ENCODE data around the gene ZNF18.
"Not testable (repeated sequence)": the region's sequence is repeated elsewhere in the genome, so short reads cannot be mapped to it uniquely, and the experiment has no call there.

Gene ZNF18

DNA sequence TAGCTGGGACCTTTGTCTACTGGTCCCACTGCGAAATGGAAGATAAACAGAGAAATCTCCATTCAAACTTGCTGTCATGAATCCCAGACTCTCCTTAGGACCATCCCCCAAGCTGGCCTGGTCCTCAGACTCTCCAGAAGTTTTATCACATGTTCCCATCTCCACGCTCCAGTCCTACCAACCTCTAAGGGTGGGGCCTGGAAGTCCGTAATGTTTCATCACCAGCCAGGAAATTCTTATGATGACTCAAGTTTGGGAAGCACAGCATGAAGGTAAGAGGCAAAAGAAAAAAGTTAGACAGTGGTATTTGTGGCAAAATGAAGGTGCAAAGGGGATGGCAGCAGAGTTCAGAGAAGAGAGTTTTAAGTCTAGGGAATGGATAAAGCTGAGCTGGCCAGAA, 52.7 kb downstream of the ZNF18 start:
- Histone ChIP-seq H3K9me3 (ENCODE audit: severe bottlenecking) (no peaks in the 10 kb centered on the region), H3K27me3 (ENCODE audit: insufficient read depth, poor library complexity, severe bottlenecking) (no peaks in the 10 kb centered on the region), H3K27ac (ENCODE audit: poor library complexity, severe bottlenecking) (peak overlapping the region; percentile 92), H3K36me3 (ENCODE audit: low read depth) (no peaks in the 10 kb centered on the region), H3K4me1 (ENCODE audit: insufficient read depth, poor library complexity, severe bottlenecking) (peaks cover 33% of the 10 kb centered on the region), H3K4me3 (ENCODE audit: severe bottlenecking) (no peak overlapping the region)
- peak; percentile 79 for ATAC-seq (ENCODE audit: low read depth)
- DNase-seq (ENCODE audit: low spot score) = no peak
- TF ChIP-seq, protein P1, sequence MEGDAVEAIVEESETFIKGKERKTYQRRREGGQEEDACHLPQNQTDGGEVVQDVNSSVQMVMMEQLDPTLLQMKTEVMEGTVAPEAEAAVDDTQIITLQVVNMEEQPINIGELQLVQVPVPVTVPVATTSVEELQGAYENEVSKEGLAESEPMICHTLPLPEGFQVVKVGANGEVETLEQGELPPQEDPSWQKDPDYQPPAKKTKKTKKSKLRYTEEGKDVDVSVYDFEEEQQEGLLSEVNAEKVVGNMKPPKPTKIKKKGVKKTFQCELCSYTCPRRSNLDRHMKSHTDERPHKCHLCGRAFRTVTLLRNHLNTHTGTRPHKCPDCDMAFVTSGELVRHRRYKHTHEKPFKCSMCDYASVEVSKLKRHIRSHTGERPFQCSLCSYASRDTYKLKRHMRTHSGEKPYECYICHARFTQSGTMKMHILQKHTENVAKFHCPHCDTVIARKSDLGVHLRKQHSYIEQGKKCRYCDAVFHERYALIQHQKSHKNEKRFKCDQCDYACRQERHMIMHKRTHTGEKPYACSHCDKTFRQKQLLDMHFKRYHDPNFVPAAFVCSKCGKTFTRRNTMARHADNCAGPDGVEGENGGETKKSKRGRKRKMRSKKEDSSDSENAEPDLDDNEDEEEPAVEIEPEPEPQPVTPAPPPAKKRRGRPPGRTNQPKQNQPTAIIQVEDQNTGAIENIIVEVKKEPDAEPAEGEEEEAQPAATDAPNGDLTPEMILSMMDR (IDR thresholded peaks at IDR 0.05; ENCODE audit: poor library complexity, severe bottlenecking) = no peak

DNA sequence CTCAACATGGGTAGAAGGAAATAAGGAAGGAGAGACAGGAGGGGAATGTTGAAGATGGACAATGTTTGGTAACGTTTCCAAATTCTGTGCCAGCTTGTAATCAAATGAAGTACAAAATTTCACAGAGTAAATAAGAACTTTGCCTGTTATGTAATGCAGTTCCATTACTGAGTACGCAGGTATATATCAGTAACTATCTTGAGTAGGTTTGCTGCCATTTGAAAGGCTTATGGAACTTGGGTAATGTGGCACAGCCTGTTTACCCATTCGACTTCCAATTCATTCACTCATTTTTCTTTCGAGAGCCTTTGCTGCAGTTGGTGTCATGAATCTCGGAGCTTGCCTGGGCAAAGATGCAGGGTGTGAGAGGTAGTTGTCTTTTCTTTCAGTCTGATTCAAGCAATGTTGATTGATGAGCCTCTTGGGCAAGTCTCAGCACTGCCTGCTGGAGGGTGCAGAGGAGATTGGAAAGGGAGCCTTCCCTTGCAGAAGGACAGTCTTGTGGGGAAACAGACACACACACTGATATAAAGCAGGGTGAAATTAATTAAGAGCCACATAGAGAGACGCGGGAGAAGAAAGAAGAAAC, 53.4 kb downstream of the ZNF18 start:
- TF ChIP-seq, protein P1 (IDR thresholded peaks at IDR 0.05; ENCODE audit: poor library complexity, severe bottlenecking) = no peak
- H3K4me3 ChIP-seq (ENCODE audit: severe bottlenecking) = no peak overlapping the region
- H3K36me3 ChIP-seq (ENCODE audit: low read depth) = no peaks in the 10 kb centered on the region
- no peaks in the 10 kb centered on the region for H3K9me3 ChIP-seq (ENCODE audit: severe bottlenecking)
- H3K27ac ChIP-seq (ENCODE audit: poor library complexity, severe bottlenecking) = peak overlapping the region; percentile 92
- DNase-seq (ENCODE audit: low spot score) (no peak), ATAC-seq (ENCODE audit: low read depth) (peak; percentile 74)
- peaks cover 26% of the 10 kb centered on the region for H3K4me1 ChIP-seq (ENCODE audit: insufficient read depth, poor library complexity, severe bottlenecking)
- H3K27me3 ChIP-seq (ENCODE audit: insufficient read depth, poor library complexity, severe bottlenecking) = no peaks in the 10 kb centered on the region

DNA sequence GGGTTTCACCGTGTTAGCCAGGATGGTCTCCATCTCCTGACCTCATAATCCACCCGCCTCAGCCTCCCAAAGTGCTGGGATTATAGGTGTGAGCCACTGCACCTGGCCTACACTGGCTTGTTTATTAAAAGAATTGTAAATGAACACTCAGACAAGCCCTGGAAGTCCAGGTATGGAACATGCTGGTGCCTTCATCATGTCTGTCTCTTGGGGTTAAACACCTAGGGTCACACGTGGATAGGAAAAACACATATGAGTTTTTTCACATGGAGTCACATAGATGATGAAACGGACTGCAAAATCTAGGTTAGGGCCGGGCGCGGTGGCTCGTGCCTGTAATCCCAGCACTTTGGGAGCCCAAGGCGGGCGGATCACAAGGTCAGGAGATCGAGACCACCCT, 54.2 kb downstream of the ZNF18 start:
- H3K9me3 ChIP-seq (ENCODE audit: severe bottlenecking); H3K4me3 ChIP-seq (ENCODE audit: severe bottlenecking); H3K27me3 ChIP-seq (ENCODE audit: insufficient read depth, poor library complexity, severe bottlenecking); ATAC-seq (ENCODE audit: low read depth); H3K36me3 ChIP-seq (ENCODE audit: low read depth); DNase-seq (ENCODE audit: low spot score): not testable (repeated sequence)
- Histone ChIP-seq H3K27ac (ENCODE audit: poor library complexity, severe bottlenecking) (peak overlapping the region; percentile 92), H3K4me1 (ENCODE audit: insufficient read depth, poor library complexity, severe bottlenecking) (peaks cover 22% of the 10 kb centered on the region)

DNA sequence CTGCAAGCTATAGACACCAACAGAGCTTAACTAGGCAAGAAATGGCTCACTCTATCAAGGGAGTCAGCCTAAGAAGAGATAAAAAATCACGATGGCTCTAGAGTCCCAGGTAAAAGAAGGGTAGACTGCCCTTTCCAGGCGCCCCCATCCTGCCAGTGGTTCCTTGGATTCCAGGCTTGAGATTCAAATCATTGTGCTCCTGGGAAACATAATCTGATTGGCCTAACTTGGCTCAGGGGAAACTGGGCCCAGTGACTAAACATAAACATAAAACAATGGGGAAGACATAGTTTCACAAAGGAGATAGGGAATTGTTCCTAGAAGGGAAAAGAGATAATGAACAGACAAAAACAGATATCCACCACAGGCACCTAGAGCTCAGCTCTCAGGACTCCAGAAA, 56.4 kb downstream of the ZNF18 start:
- TF ChIP-seq, protein P1 (IDR thresholded peaks at IDR 0.05; ENCODE audit: poor library complexity, severe bottlenecking) = no peak
- H3K27ac ChIP-seq (ENCODE audit: poor library complexity, severe bottlenecking) = no peak overlapping the region
- H3K4me1 ChIP-seq (ENCODE audit: insufficient read depth, poor library complexity, severe bottlenecking) = peaks cover 22% of the 10 kb centered on the region
- DNase-seq (ENCODE audit: low spot score) (no peak), ATAC-seq (ENCODE audit: low read depth) (no peak)
- H3K27me3 ChIP-seq (ENCODE audit: insufficient read depth, poor library complexity, severe bottlenecking) = no peaks in the 10 kb centered on the region
- H3K36me3 ChIP-seq (ENCODE audit: low read depth) = no peaks in the 10 kb centered on the region
- no peaks in the 10 kb centered on the region for H3K9me3 ChIP-seq (ENCODE audit: severe bottlenecking)
- H3K4me3 ChIP-seq (ENCODE audit: severe bottlenecking) = no peak overlapping the region

DNA sequence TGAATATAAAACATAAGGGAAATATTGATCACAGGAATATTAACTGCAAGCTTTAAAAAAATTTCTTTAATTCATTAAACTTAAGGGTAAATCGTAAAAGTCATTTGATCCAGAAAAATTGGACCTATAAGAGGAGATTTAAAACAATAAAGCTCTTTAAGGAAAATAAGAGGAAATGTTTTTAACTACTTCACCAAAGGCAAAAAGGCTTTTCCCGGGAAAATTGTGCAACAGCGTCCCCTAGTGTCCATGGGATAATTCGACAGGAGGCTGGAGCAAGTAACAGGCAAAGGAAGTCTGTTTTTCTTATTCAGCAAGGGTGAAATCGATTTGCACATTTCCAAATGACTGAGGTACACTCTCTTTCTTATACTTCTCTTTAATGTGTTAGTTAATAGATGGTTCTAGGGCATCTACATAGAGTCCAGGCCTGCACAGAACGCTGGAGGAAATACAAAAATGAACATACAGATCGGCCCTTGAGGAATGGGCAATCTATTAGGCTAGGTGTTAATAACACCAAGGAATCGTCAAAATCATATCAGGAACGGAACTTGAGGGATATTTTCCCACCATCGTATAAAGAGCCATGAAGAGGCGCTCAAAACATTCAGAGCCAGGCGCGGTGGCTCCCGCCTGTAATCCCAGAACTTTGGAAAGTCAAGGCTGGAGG, 61.4 kb downstream of the ZNF18 start:
- TF ChIP-seq, protein P1 (IDR thresholded peaks at IDR 0.05; ENCODE audit: poor library complexity, severe bottlenecking) = peak; percentile 96
- Histone ChIP-seq H3K4me1 (ENCODE audit: insufficient read depth, poor library complexity, severe bottlenecking) (no peaks in the 10 kb centered on the region), H3K27ac (ENCODE audit: poor library complexity, severe bottlenecking) (no peak overlapping the region), H3K4me3 (ENCODE audit: severe bottlenecking) (no peak overlapping the region), H3K9me3 (ENCODE audit: severe bottlenecking) (no peaks in the 10 kb centered on the region), H3K36me3 (ENCODE audit: low read depth) (no peaks in the 10 kb centered on the region), H3K27me3 (ENCODE audit: insufficient read depth, poor library complexity, severe bottlenecking) (no peaks in the 10 kb centered on the region)
- ATAC-seq (ENCODE audit: low read depth) = 0 out of 3 replicates have a peak, but pooled peaks have one; percentile 29
- DNase-seq (ENCODE audit: low spot score) = no peak

All from RWPE2 (cell line).